ELR (cell line): ENCODE data around the gene EYS.
A peak's percentile ranks its signal among the peaks of the same experiment; 100 is the strongest.
"Not testable (repeated sequence)": the region's sequence is repeated elsewhere in the genome, so short reads cannot be mapped to it uniquely, and the experiment has no call there.

Source experiments
- DNase-seq: peaks from one replicate; pipeline ENCODE4 v3.0.0-alpha.2; 2015; ENCODE audit warnings: low read depth

EYS gene

GRCh38 chr6:63888416-63888815, 1818.6 kb downstream of the EYS start:
- no peak for DNase-seq

- not testable (repeated sequence) for DNase-seq
Measured at GRCh38 chr6:63887804-63888203, 1819.2 kb downstream of the EYS start.

- DNase-seq, result no peak
Measured at GRCh38 chr6:63887002-63887751, 1819.8 kb downstream of the EYS start.

GRCh38 chr6:63886341-63886740, 1820.7 kb downstream of the EYS start:
- DNase-seq, result no peak

- no peak for DNase-seq
Measured at GRCh38 chr6:63883597-63883996, 1823.4 kb downstream of the EYS start.

GRCh38 chr6:63882208-63882607, 1824.8 kb downstream of the EYS start:
- DNase-seq, result peak; percentile 2

- no peak for DNase-seq
Measured at GRCh38 chr6:63881791-63882190, 1825.2 kb downstream of the EYS start.

- DNase-seq, result no peak
Measured at GRCh38 chr6:63872233-63872632, 1834.8 kb downstream of the EYS start.

- no peak for DNase-seq
Measured at GRCh38 chr6:63868351-63868750, 1838.7 kb downstream of the EYS start.

- DNase-seq, result no peak
Measured at GRCh38 chr6:63864671-63865318, 1842.2 kb downstream of the EYS start.

GRCh38 chr6:63864061-63864460, 1843.0 kb downstream of the EYS start:
- no peak for DNase-seq

- no peak for DNase-seq
Measured at GRCh38 chr6:63862486-63863198, 1844.4 kb downstream of the EYS start.

GRCh38 chr6:63859528-63859927, 1847.5 kb downstream of the EYS start:
- no peak for DNase-seq

- DNase-seq, result no peak
Measured at GRCh38 chr6:63858691-63859090, 1848.3 kb downstream of the EYS start.

- no peak for DNase-seq
Measured at GRCh38 chr6:63856271-63856670, 1850.8 kb downstream of the EYS start.

GRCh38 chr6:63844287-63844686, 1862.7 kb downstream of the EYS start:
- peak; percentile 4 for DNase-seq

GRCh38 chr6:63839485-63839884, 1867.5 kb downstream of the EYS start:
- no peak for DNase-seq

GRCh38 chr6:63828678-63829077, 1878.3 kb downstream of the EYS start:
- DNase-seq, result not testable (repeated sequence)

GRCh38 chr6:63824722-63825121, 1882.3 kb downstream of the EYS start:
- DNase-seq, result no peak

GRCh38 chr6:63821442-63821841, 1885.6 kb downstream of the EYS start:
- DNase-seq, result no peak

GRCh38 chr6:63819831-63820230, 1887.2 kb downstream of the EYS start:
- no peak for DNase-seq

- no peak for DNase-seq
Measured at GRCh38 chr6:63817492-63818050, 1889.5 kb downstream of the EYS start.

GRCh38 chr6:63816982-63817436, 1890.0 kb downstream of the EYS start:
- DNase-seq, result peak; percentile 43
